Measurements from ENCODE around the gene CAGE1. TPM values are rescaled to one million over a fixed set of nuclear protein-coding genes. Genes with fewer than 3 reads are reported as not detected.

Gene CAGE1
- total and polyA plus RNA-seq, 9 donors = not detected

DNA sequence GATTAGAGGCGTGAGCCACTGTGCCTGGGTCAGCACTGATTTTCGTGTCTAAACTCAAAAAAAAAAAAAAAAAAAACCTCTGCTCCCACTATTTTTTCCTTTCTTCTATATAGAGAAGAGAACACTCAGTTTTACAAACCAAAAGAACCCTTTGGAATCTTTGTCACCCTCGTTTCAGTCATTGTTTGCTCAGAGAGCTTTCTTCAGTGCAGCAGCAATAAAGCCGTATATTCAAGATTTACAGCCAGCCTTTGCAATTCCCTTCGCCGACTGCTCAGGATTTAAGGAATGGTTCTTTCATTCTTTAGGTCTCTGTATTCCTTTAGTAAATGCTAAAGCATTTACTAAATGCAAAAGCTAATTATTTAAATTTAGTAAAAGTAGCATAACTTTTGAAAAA, 20.2 kb upstream of the CAGE1 start:
- no peak overlapping the region for H3K4me3 ChIP-seq
- H3K27ac ChIP-seq = no peak overlapping the region
- 77 to 85% (median 80%) methylated on average over 6 of the region's 6 CpGs for WGBS, 3 donors
- no peak for DNase-seq
- H3K4me1 ChIP-seq (ENCODE audit: insufficient read depth) = no peaks in the 10 kb centered on the region
- no peaks in the 10 kb centered on the region for H3K27me3 ChIP-seq
- H3K9me3 ChIP-seq = no peaks in the 10 kb centered on the region
- TF ChIP-seq, protein P1, sequence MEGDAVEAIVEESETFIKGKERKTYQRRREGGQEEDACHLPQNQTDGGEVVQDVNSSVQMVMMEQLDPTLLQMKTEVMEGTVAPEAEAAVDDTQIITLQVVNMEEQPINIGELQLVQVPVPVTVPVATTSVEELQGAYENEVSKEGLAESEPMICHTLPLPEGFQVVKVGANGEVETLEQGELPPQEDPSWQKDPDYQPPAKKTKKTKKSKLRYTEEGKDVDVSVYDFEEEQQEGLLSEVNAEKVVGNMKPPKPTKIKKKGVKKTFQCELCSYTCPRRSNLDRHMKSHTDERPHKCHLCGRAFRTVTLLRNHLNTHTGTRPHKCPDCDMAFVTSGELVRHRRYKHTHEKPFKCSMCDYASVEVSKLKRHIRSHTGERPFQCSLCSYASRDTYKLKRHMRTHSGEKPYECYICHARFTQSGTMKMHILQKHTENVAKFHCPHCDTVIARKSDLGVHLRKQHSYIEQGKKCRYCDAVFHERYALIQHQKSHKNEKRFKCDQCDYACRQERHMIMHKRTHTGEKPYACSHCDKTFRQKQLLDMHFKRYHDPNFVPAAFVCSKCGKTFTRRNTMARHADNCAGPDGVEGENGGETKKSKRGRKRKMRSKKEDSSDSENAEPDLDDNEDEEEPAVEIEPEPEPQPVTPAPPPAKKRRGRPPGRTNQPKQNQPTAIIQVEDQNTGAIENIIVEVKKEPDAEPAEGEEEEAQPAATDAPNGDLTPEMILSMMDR (IDR thresholded peaks at IDR 0.05) = no peak
- no peak for TF ChIP-seq EP300 (IDR thresholded peaks at IDR 0.05)
- TF ChIP-seq POLR2A (IDR thresholded peaks at IDR 0.05) = no peak
- intact Hi-C loops (cut with DNase I) = loop anchor here in 1 of 4 donors (5.0 kb wide), 1 partner anchor 183 kb away; the partner anchor contains the start of gene SNRNP48
- no peaks in the 10 kb centered on the region for H3K36me3 ChIP-seq

DNA sequence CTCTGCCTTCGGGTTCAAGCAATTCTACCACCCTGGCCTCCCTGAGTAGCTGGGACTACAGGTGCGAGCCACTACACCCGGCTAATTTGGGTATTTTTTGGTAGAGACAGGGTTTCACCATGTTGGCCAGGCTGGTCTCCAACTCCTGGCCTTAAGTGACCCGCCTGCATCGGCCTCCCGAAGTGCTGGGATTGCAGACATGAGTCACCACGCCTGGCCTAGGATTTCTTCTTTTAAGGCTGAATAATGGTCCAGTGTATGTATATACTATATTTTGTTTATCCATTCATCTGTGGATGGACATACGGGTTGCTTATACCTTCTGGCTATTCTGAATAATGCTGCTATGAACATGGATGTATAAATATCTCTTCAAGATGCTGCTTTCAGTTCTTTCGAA, 17.2 kb upstream of the CAGE1 start:
- H3K27me3 ChIP-seq = no peaks in the 10 kb centered on the region
- no peaks in the 10 kb centered on the region for H3K36me3 ChIP-seq
- no peak for DNase-seq
- H3K4me1 ChIP-seq (ENCODE audit: insufficient read depth) = no peaks in the 10 kb centered on the region
- intact Hi-C loops (cut with DNase I) = no loop called here
- 89 to 95% (median 92%) methylated on average over 9 of the region's 9 CpGs for WGBS, 3 donors
- no peak overlapping the region for H3K4me3 ChIP-seq
- no peaks in the 10 kb centered on the region for H3K9me3 ChIP-seq
- no peak for TF ChIP-seq EP300 (IDR thresholded peaks at IDR 0.05)
- TF ChIP-seq POLR2A (IDR thresholded peaks at IDR 0.05) = no peak
- TF ChIP-seq, protein P1 (IDR thresholded peaks at IDR 0.05) = no peak
- H3K27ac ChIP-seq = no peak overlapping the region

DNA sequence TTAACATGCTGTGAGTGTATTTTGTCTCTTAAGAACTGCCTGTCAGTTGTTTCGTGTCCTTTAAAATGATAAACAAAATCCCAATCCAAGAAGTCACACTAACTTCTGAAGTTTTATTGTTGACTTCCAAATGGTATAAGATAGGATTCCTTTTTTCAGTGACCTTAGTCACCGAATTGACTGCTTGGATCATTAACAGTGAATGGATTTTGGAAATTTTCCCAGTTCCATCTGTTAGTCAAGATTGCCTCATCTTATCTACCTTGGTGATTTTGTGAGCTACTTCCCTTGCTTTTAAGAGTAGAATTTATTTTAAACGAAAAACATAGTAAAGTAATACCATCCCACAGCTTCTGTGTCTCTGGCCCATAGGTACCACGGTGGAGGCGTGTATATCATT, 15.0 kb upstream of the CAGE1 start:
- Histone ChIP-seq H3K4me3 (no peak overlapping the region), H3K27me3 (no peaks in the 10 kb centered on the region), H3K9me3 (no peaks in the 10 kb centered on the region), H3K27ac (no peak overlapping the region), H3K4me1 (ENCODE audit: insufficient read depth) (no peaks in the 10 kb centered on the region), H3K36me3 (no peaks in the 10 kb centered on the region)
- WGBS, 3 donors = 86 to 92% (median 92%) methylated on average over 5 of the region's 5 CpGs
- intact Hi-C loops (cut with DNase I) = no loop called here
- DNase-seq = no peak
- TF ChIP-seq, protein P1 (IDR thresholded peaks at IDR 0.05) = no peak
- TF ChIP-seq EP300 (IDR thresholded peaks at IDR 0.05) = no peak
- TF ChIP-seq POLR2A (IDR thresholded peaks at IDR 0.05) = no peak

DNA sequence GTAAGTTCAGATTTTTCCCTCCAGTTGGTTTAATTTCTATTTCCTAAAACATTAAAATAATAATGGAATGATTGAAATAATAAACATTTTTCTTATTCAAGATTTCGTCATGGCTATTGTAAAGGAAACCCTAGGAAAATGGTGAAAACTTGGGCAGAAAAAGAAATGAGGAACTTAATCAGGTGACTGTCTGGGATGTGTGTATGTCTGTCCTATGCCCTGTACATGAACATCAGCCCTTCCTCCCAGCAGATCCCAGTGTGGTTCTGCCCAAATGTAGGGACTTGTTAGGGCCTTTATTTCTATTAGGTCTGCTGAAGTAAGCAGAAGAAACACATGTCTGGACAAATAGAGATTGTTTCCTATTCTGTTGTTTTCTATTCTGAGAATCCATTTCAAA, 13.2 kb upstream of the CAGE1 start:
- H3K36me3 ChIP-seq = no peaks in the 10 kb centered on the region
- WGBS, 3 donors = 88 to 95% (median 92%) methylated on average over 1 of the region's 1 CpG
- no peak overlapping the region for H3K4me3 ChIP-seq
- no peak for DNase-seq
- TF ChIP-seq, protein P1 (IDR thresholded peaks at IDR 0.05) = no peak
- no peak overlapping the region for H3K27ac ChIP-seq
- no peaks in the 10 kb centered on the region for H3K9me3 ChIP-seq
- no peaks in the 10 kb centered on the region for H3K27me3 ChIP-seq
- no peaks in the 10 kb centered on the region for H3K4me1 ChIP-seq (ENCODE audit: insufficient read depth)
- intact Hi-C loops (cut with DNase I) = no loop called here

DNA sequence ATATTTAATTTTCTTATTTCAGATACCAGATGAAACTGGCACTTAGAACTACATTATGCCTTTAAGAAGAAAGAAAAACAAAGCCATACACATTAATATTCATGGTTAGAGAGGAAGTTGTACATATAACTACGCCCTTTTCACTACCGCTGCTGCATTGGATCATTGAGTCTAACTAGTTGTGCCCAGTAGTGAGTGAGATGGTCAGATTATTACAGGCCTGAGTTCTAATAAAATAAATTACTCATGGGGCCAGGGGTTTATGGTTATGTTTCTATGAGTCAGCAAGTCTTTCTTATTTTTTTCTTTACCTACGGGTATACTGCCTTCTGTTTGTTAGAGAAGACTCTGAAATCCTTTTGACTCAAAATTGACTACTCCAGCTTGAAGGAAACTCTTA, 11.5 kb upstream of the CAGE1 start:
- H3K27me3 ChIP-seq = no peaks in the 10 kb centered on the region
- H3K4me3 ChIP-seq = no peak overlapping the region
- WGBS, 3 donors = 87 to 91% (median 88%) methylated on average over 3 of the region's 3 CpGs
- no peak for TF ChIP-seq POLR2A (IDR thresholded peaks at IDR 0.05)
- H3K27ac ChIP-seq = no peak overlapping the region
- H3K4me1 ChIP-seq (ENCODE audit: insufficient read depth) = no peaks in the 10 kb centered on the region
- no peaks in the 10 kb centered on the region for H3K9me3 ChIP-seq
- intact Hi-C loops (cut with DNase I) = no loop called here
- DNase-seq = no peak
- H3K36me3 ChIP-seq = no peaks in the 10 kb centered on the region

Measured in ovary (tissue), 9 donors.